Naive thymus-derived CD4-positive, alpha-beta T cell (primary cell): ENCODE measurements around the gene CHD8. TPM values are rescaled to one million over a fixed set of nuclear protein-coding genes. Genes with fewer than 3 reads are reported as not detected.

ENCODE experiments used
- ATAC-seq: fragments of 150-1000 bp; cut with Tn5 transposase; 2 replicates; pipeline ENCODE4 v1.10.0; 2021; ENCODE audit warnings: mild to moderate bottlenecking, moderate library complexity
- CTCF ChIA-PET: fragments of 350-600 bp; sonication (Branson Sonifier 250); formaldehyde crosslinking; loops from one replicate; lab custom pipeline; 2021; ENCODE audit warnings: antibody characterized with exemption; lab: Charles Lee
- POLR2A ChIA-PET: fragments of 350-600 bp; sonication (Branson Sonifier 250); formaldehyde crosslinking; loops from one replicate; lab custom pipeline; 2021; ENCODE audit warnings: antibody characterized with exemption, inconsistent platforms; lab: Charles Lee
- DNase-seq, 9 donors: peaks; one replicate each; pipeline versions ENCODE4 v3.0.0 to v3.0.0-alpha.2; 2020 to 2022; ENCODE audit warnings: mixed read lengths in 1 of 9
- H3K27ac ChIP-seq: one replicate; pipeline ENCODE4 v1.7.0; 2013; ENCODE audit warnings: mild to moderate bottlenecking, low read depth, low read length, moderate library complexity
- H3K27me3 ChIP-seq, 2 donors: one replicate each; pipeline ENCODE4 v1.7.0; 2013; ENCODE audit warnings: low read length in 2 of 2, mild to moderate bottlenecking in 2 of 2, moderate library complexity in 2 of 2; ENCODE audit not compliant: control insufficient read depth in 2 of 2, insufficient read depth in 2 of 2
- H3K36me3 ChIP-seq, 3 experiments: 1 replicate in 2 of 3; 2 replicates in 1 of 3; pipeline ENCODE4 v1.7.0; 2013; ENCODE audit warnings: low read length in 3 of 3, mild to moderate bottlenecking in 3 of 3, moderate library complexity in 1 of 3; ENCODE audit not compliant: insufficient read depth in 3 of 3, control insufficient read depth in 2 of 3
- H3K4me1 ChIP-seq, 2 donors: one replicate each; pipeline ENCODE4 v1.7.0; 2013; ENCODE audit warnings: low read length in 2 of 2, mild to moderate bottlenecking in 2 of 2, moderate library complexity in 1 of 2; ENCODE audit not compliant: control insufficient read depth in 2 of 2, insufficient read depth in 2 of 2
- H3K4me3 ChIP-seq: 2 replicates; pipeline ENCODE4 v1.7.0; 2013; ENCODE audit warnings: mild to moderate bottlenecking, low read length
- H3K9me3 ChIP-seq, 3 experiments: 1 replicate in 2 of 3; 2 replicates in 1 of 3; pipeline ENCODE4 v1.7.0; 2013; ENCODE audit warnings: low read length in 3 of 3; ENCODE audit not compliant: control insufficient read depth in 2 of 3
- H3K27ac Mint-ChIP-seq, 9 donors: one replicate each; pipeline ENCODE4 v1.8.0; 2020 to 2022; ENCODE audit warnings: mixed read lengths in 9 of 9, mild to moderate bottlenecking in 8 of 9, moderate library complexity in 5 of 9, inconsistent platforms in 2 of 9
- H3K27me3 Mint-ChIP-seq, 5 donors: one replicate each; pipeline ENCODE4 v1.8.0; 2021 to 2022; ENCODE audit warnings: mixed read lengths in 5 of 5, mild to moderate bottlenecking in 1 of 5
- H3K36me3 Mint-ChIP-seq, 5 donors: one replicate each; pipeline ENCODE4 v1.8.0; 2020 to 2022; ENCODE audit warnings: mixed read lengths in 5 of 5, mild to moderate bottlenecking in 3 of 5, inconsistent platforms in 1 of 5
- H3K4me1 Mint-ChIP-seq, 7 donors: one replicate each; pipeline ENCODE4 v1.8.0; 2020 to 2022; ENCODE audit warnings: mixed read lengths in 7 of 7, mild to moderate bottlenecking in 3 of 7, inconsistent platforms in 1 of 7
- H3K4me3 Mint-ChIP-seq, 10 donors: one replicate each; pipeline ENCODE4 v1.8.0; 2020 to 2022; ENCODE audit warnings: mild to moderate bottlenecking in 10 of 10, mixed read lengths in 10 of 10, moderate library complexity in 6 of 10, inconsistent platforms in 2 of 10
- H3K9me3 Mint-ChIP-seq, 11 donors: one replicate each; pipeline ENCODE4 v1.8.0; 2020 to 2022; ENCODE audit warnings: mixed read lengths in 11 of 11, mild to moderate bottlenecking in 4 of 11, inconsistent platforms in 1 of 11, moderate library complexity in 1 of 11
- intact Hi-C, 2 donors: fragments of 100-400 bp; cut with micrococcal nuclease; formaldehyde crosslinking; loops; one replicate each; pipeline ENCODE4 v1.15.1; 2023
- polyA plus RNA-seq, 2 donors: library from polyadenylated mRNA; unstranded; fragments of 300-500 nt; fragmentation: Illumina TruSeq; gene quantifications; one replicate each; pipeline ENCODE4 v1.2.3, GENCODE V29; 2021
- total RNA-seq, 6 experiments: library from RNA in 5 of 6; stranded (reverse) in 5 of 6; gene quantifications; 1 replicate in 5 of 6; 2 replicates in 1 of 6; pipeline ENCODE4 v1.2.3 and lab custom pipeline; 2021 to 2026

Gene CHD8
- total and polyA plus RNA-seq, 7 experiments from 2014 or later: 39.3 to 143 (median 128) TPM

DNA sequence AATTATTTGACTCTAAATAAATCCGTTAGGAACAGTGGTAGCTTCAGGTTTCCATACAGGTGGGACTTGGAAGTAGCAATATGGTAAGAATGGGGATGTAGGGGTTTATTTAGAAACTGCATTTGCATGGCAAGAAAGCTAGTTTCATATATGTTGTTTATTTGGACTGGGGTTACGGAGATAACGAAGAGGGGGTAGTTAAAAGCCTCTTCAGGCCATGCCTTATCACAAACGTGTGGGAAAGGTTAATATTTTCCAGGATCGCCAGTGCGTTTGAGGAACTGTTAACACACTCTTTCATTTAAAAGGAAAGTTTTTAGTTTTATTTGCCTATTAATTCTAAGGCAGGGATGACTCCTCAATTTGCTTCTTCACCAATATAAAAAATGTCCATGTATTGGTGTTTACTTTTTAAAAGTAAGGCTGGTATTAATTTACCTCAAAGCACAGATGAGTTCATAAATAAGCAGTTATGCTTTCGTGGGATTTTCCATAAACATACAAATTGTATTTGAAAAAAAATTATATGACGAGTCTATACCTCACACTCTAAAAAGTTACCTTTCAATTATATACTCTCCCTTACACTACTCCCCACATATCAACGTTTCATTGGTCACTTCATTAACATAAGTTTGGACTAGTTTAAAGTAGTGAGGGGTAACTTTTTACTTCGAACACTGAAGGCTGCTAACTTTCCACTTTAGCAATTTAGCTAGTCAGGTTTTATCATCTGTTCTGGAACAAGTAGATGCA is 20.0 kb upstream of the CHD8 start:
- H3K9me3 ChIP-seq: no peaks in the 10 kb centered on the region
- ChIA-PET CTCF (interaction anchor here (1.0 to 1.7 kb wide), 2 partner anchors 20 to 38 kb away, joined by 3 to 7 read pairs; partner anchors contain the start of gene CHD8), POLR2A (interaction anchor here (0.6 to 5.1 kb wide), 11 partner anchors 9 to 207 kb away, joined by 3 to 53 read pairs (median 4); partner anchors contain the start of genes CHD8, METTL3 and SALL2)
- H3K4me3 Mint-ChIP-seq: peak overlapping the region; percentile 96 to 100 (median 99)
- no peaks in the 10 kb centered on the region for H3K27me3 Mint-ChIP-seq
- no peaks in the 10 kb centered on the region for H3K27me3 ChIP-seq
- H3K4me1 Mint-ChIP-seq: peaks cover 19 to 69% (median 51%) of the 10 kb centered on the region in 7 donors
- H3K9me3 Mint-ChIP-seq: no peaks in the 10 kb centered on the region
- no peak for ATAC-seq
- peaks cover 21 to 22% of the 10 kb centered on the region in 2 donors for H3K4me1 ChIP-seq
- H3K36me3 Mint-ChIP-seq: peaks cover 3 to 21% (median 11%) of the 10 kb centered on the region in 5 donors
- intact Hi-C loops: loop anchor here (2.0 to 10.0 kb wide), 6 partner anchors 51 to 1845 kb away; partner anchors contain the start of genes BCL2L2 (in 1 of the 2), DAD1 (in 1 of the 2), PABPN1 (in 1 of the 2) and PPP1R3E (in 1 of the 2)
- peak overlapping the region; percentile 93 to 100 (median 98) for H3K27ac Mint-ChIP-seq
- peak overlapping the region; percentile 88 for H3K27ac ChIP-seq
- H3K4me3 ChIP-seq: peak overlapping the region; percentile 99
- DNase-seq: no peak
- H3K36me3 ChIP-seq: peaks cover 0 to 17% (median 0%) of the 10 kb centered on the region in 3 experiments

DNA sequence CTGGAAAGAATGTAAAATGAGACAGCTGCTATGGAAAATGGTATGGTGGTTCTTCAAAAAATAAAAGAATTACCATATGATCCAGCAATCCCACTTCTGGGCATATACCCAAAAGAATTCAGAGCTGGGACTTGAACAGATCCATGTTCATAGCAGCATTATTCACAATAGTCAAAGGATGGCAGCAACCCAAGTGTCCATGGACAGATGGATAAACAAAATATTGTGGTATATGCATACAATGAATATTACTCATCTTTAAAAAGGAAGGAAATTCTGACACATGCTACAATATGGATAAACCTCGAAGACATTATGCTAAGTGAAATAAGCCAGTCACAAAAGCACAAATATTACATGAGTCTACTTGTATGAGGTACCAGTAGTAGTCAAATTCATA is 11.7 kb upstream of the CHD8 start:
- H3K9me3 Mint-ChIP-seq: no peaks in the 10 kb centered on the region
- H3K27ac Mint-ChIP-seq: no peak overlapping the region
- H3K36me3 ChIP-seq: peaks cover 8 to 41% (median 16%) of the 10 kb centered on the region in 3 experiments
- ChIA-PET POLR2A (interaction anchor here (1.7 kb wide), 1 partner anchor 9 kb away, joined by 4 read pairs; the partner anchor contains the start of genes RAB2B and TOX4), CTCF (no interaction called here)
- no peaks in the 10 kb centered on the region for H3K4me1 ChIP-seq
- no peaks in the 10 kb centered on the region for H3K9me3 ChIP-seq
- H3K27me3 Mint-ChIP-seq: no peaks in the 10 kb centered on the region
- no peaks in the 10 kb centered on the region for H3K27me3 ChIP-seq
- H3K36me3 Mint-ChIP-seq: peaks cover 4 to 38% (median 17%) of the 10 kb centered on the region in 5 donors
- DNase-seq (no peak), ATAC-seq (no peak)
- intact Hi-C loops: no loop called here
- peaks cover 0 to 9% (median 4%) of the 10 kb centered on the region in 7 donors for H3K4me1 Mint-ChIP-seq
- no peak overlapping the region for H3K27ac ChIP-seq
- no peak overlapping the region for H3K4me3 Mint-ChIP-seq
- no peak overlapping the region for H3K4me3 ChIP-seq

DNA sequence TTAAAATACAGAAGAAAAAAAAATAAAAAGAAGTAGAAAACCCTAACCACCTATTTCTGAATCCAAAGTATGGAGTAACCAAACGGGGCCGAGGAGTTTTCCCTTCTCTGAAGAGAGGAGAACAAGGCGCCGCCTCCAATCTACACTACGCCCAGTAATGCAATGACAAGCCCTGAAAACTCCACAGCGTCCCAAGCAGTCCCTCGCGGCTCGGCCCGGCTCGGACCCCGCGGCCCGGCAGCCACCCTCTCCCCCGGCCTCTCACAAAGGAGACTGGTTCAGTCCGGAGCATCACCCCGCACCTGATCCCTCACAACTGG is 371 bp downstream of the CHD8 start:
- Mint-ChIP-seq H3K9me3 (no peaks in the 10 kb centered on the region), H3K4me3 (peak overlapping the region; percentile 89 to 100 (median 98)), H3K27me3 (no peaks in the 10 kb centered on the region), H3K4me1 (peaks cover 18 to 54% (median 47%) of the 10 kb centered on the region in 7 donors), H3K27ac (peak overlapping the region; percentile 96 to 100 (median 99)), H3K36me3 (peaks cover 0 to 29% (median 10%) of the 10 kb centered on the region in 5 donors)
- H3K36me3 ChIP-seq: peaks cover 0 to 10% (median 0%) of the 10 kb centered on the region in 3 experiments
- H3K27me3 ChIP-seq: no peaks in the 10 kb centered on the region
- DNase-seq: no peak
- ChIA-PET POLR2A (interaction anchor here (0.8 to 5.6 kb wide), 14 partner anchors 9 to 71 kb away, joined by 3 to 123 read pairs (median 8); partner anchors contain the start of genes METTL3, RAB2B, SALL2 and SUPT16H), CTCF (interaction anchor here (0.6 to 2.4 kb wide), 14 partner anchors 9 to 100 kb away, joined by 3 to 18 read pairs (median 3); partner anchors contain the start of genes METTL3, RAB2B and TOX4)
- no peak for ATAC-seq
- H3K4me3 ChIP-seq: peak overlapping the region; percentile 91
- H3K9me3 ChIP-seq: no peaks in the 10 kb centered on the region
- peaks cover 17 to 21% of the 10 kb centered on the region in 2 donors for H3K4me1 ChIP-seq
- intact Hi-C loops: loop anchor here (5.0 to 10.0 kb wide), 6 partner anchors 259 to 1469 kb away; partner anchors contain the start of genes APEX1 (in 1 of the 2), DAD1 (in 1 of the 2), OSGEP (in 1 of the 2) and OXA1L (in 1 of the 2)
- peak overlapping the region; percentile 87 for H3K27ac ChIP-seq

DNA sequence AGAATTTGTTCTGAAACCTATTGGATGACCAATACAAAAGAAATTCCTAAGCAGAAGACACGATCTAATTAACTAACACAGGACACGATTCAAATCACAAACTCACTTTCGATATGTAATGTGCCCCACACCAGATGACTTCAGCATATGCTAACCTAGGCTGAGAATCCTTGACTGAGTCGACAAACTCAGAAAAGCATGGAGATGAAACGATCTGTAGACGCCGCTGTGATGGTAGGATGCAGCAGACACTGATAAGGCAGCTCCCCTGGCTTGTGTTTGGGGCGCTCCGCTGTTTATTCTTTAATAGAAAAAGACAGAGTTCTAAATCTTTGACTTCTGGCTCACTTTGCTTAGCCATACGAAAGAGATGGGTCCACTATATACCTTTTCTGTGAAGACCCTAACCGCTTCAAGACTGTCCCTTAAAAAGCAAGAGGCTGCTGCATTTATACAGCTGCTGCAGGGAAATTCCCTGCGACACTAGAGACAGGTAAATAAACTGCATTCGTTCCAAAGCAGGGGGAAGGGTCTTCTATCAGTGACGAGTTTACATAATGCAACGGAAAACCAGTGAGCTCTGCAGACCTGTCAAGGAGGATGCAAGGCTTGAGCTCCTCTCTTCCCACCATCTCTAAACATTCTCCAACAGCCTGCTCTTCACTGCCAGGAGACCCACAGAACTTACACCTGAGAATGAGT is 929 bp downstream of the CHD8 start:
- H3K4me3 Mint-ChIP-seq: peak overlapping the region; percentile 89 to 100 (median 98)
- H3K27me3 Mint-ChIP-seq: no peaks in the 10 kb centered on the region
- H3K9me3 ChIP-seq: no peaks in the 10 kb centered on the region
- peak overlapping the region; percentile 91 for H3K4me3 ChIP-seq
- ChIA-PET CTCF (interaction anchor here (0.8 to 2.4 kb wide), 3 partner anchors 14 to 101 kb away, joined by 4 to 18 read pairs (median 4); no protein-coding TSS in a partner anchor), POLR2A (interaction anchor here (0.5 to 5.6 kb wide), 10 partner anchors 8 to 71 kb away, joined by 3 to 123 read pairs (median 8); partner anchors contain the start of genes METTL3, RAB2B, SUPT16H and TOX4)
- DNase-seq (peak in 5 of 9 donors; percentile 10 to 63 (median 17)), ATAC-seq (no peak)
- no peaks in the 10 kb centered on the region for H3K9me3 Mint-ChIP-seq
- H3K4me1 Mint-ChIP-seq: peaks cover 23 to 59% (median 52%) of the 10 kb centered on the region in 7 donors
- intact Hi-C loops: loop anchor here (5.0 to 10.0 kb wide), 6 partner anchors 260 to 1470 kb away; partner anchors contain the start of genes APEX1 (in 1 of the 2), DAD1 (in 1 of the 2), OSGEP (in 1 of the 2) and OXA1L (in 1 of the 2)
- H3K4me1 ChIP-seq: peaks cover 20 to 21% of the 10 kb centered on the region in 2 donors
- H3K27ac ChIP-seq: peak overlapping the region; percentile 87
- peaks cover 0 to 28% (median 9%) of the 10 kb centered on the region in 5 donors for H3K36me3 Mint-ChIP-seq
- H3K27ac Mint-ChIP-seq: peak overlapping the region; percentile 96 to 100 (median 99)
- H3K27me3 ChIP-seq: no peaks in the 10 kb centered on the region
- H3K36me3 ChIP-seq: peaks cover 0 to 10% (median 0%) of the 10 kb centered on the region in 3 experiments

DNA sequence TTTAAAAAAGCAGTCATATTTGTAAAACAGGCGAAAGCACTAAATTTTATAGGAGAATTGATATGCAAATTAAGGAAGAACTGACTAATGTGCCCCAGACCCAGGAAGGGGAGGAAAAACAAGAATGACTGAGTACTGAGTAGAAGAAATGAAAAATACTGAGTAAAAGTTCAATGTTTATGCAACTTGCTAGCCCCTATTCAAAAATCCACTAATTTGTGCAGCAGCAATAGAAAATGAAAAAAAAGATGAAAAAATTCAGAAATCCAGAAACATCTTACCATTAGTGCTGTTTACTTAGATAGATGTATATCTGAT is 6.1 kb downstream of the CHD8 start:
- H3K27me3 Mint-ChIP-seq: no peaks in the 10 kb centered on the region
- Histone ChIP-seq H3K36me3 (peaks cover 0 to 7% (median 0%) of the 10 kb centered on the region in 3 experiments), H3K4me3 (no peak overlapping the region), H3K4me1 (peaks cover 24 to 28% of the 10 kb centered on the region in 2 donors), H3K9me3 (no peaks in the 10 kb centered on the region), H3K27ac (no peak overlapping the region), H3K27me3 (no peaks in the 10 kb centered on the region)
- peak overlapping the region in 8 of 10 donors; percentile 4 to 54 (median 44) for H3K4me3 Mint-ChIP-seq
- peaks cover 0 to 22% (median 9%) of the 10 kb centered on the region in 5 donors for H3K36me3 Mint-ChIP-seq
- DNase-seq (no peak), ATAC-seq (no peak)
- peak overlapping the region in 4 of 9 donors; percentile 23 to 53 (median 47) for H3K27ac Mint-ChIP-seq
- H3K9me3 Mint-ChIP-seq: no peaks in the 10 kb centered on the region
- CTCF ChIA-PET: interaction anchor here (0.5 to 2.1 kb wide), 3 partner anchors 8 to 1844 kb away, joined by 3 to 8 read pairs (median 3); no protein-coding TSS in a partner anchor
- H3K4me1 Mint-ChIP-seq: peaks cover 42 to 83% (median 67%) of the 10 kb centered on the region in 7 donors
- intact Hi-C loops: loop anchor here in 1 of 2 donors (10.0 kb wide), 3 partner anchors 265 to 1475 kb away; partner anchors contain the start of genes APEX1, OSGEP and PRMT5
- POLR2A ChIA-PET: interaction anchor here (0.9 to 1.4 kb wide), 2 partner anchors 12 to 182 kb away, joined by 3 to 4 read pairs; no protein-coding TSS in a partner anchor
